Upper lobe of left lung (tissue), 4 donors: ENCODE measurements around the gene TMEM258.
A peak's percentile ranks its signal among the peaks of the same experiment; 100 is the strongest.

ENCODE experiments used
- POLR2A ChIP-seq, 4 donors: fragments of 450-650 bp; IDR thresholded peaks; one replicate each; pipeline ENCODE4 v1.5.1; 2016 to 2017; ENCODE audit warnings: antibody characterized with exemption in 4 of 4, mild to moderate bottlenecking in 2 of 4
- POLR2AphosphoS5 ChIP-seq, 2 donors: sonication (generic); formaldehyde crosslinking; IDR thresholded peaks; one replicate each; pipeline ENCODE4 v1.5.1; 2017; ENCODE audit warnings: antibody characterized with exemption in 2 of 2
- TF ChIP-seq, protein P1 (sequence below), 6 experiments: fragments of 450-650 bp in 4 of 6; fragments of 200-600 bp in 2 of 6; sonication (generic) in 2 of 6; IDR thresholded peaks; one replicate each; pipeline ENCODE4 v1.5.1; 2016 to 2019; ENCODE audit warnings: antibody characterized with exemption in 6 of 6

DNA sequence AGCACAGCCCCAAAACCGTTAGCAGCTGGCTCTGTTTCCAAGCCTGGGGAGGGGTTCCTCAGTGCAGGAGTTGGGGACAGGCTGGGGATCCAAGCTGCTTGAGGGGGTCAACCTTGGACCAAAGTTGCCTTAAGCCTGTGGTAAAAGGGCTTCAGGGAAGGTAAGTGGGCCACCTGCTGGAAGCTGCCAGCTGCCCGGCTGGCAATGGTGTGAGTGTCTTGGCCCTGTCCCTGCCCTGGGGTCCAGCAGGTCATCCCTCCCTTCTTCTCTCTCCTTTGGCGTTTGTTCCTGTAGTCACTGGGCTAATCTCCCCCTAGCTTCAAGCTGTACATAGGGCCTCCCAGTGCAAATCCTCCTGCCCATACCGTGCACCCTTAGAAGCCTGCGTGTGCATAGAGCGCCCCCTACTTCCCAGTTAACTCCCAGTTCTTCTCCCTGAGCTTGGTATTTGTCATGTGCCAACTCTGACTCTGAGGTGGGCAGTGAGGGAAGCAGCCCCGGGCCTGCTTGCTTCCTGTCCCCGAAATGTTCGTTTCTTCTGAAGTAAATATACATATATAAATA is 4.4 kb downstream of the TMEM258 start:
- no peak for TF ChIP-seq POLR2A (IDR thresholded peaks at IDR 0.05)
- TF ChIP-seq, protein P1, sequence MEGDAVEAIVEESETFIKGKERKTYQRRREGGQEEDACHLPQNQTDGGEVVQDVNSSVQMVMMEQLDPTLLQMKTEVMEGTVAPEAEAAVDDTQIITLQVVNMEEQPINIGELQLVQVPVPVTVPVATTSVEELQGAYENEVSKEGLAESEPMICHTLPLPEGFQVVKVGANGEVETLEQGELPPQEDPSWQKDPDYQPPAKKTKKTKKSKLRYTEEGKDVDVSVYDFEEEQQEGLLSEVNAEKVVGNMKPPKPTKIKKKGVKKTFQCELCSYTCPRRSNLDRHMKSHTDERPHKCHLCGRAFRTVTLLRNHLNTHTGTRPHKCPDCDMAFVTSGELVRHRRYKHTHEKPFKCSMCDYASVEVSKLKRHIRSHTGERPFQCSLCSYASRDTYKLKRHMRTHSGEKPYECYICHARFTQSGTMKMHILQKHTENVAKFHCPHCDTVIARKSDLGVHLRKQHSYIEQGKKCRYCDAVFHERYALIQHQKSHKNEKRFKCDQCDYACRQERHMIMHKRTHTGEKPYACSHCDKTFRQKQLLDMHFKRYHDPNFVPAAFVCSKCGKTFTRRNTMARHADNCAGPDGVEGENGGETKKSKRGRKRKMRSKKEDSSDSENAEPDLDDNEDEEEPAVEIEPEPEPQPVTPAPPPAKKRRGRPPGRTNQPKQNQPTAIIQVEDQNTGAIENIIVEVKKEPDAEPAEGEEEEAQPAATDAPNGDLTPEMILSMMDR (IDR thresholded peaks at IDR 0.05) = peak in 3 of 6 experiments; percentile 16 to 35 (median 27)
- no peak for TF ChIP-seq POLR2AphosphoS5 (IDR thresholded peaks at IDR 0.05)
